GM12878 (cell line): ENCODE results near the gene BMAL1. TPM values are rescaled to one million over a fixed set of nuclear protein-coding genes. Genes with fewer than 3 reads are reported as not detected.
A peak's percentile ranks its signal among the peaks of the same experiment; 100 is the strongest.

Experiments used
- CTCF ChIP-seq, 3 experiments: IDR thresholded peaks in 2 of 3; conservative IDR thresholded peaks in 1 of 3; 2 replicates each; pipeline ENCODE4 v1.5.1; 2011; ENCODE audit warnings: low read depth in 3 of 3, low read length in 3 of 3, mild to moderate bottlenecking in 3 of 3, control low read depth in 2 of 3, moderate library complexity in 2 of 3, inconsistent platforms in 1 of 3, mixed read lengths in 1 of 3; ENCODE audit not compliant: control insufficient read depth in 2 of 3, insufficient read depth in 1 of 3; ENCODE audit errors: extremely low read depth in 1 of 3
- EP300 ChIP-seq, 2 experiments: fragments of 150-350 bp in 1 of 2; IDR thresholded peaks; 2 replicates each; pipeline ENCODE4 v1.6.1; 2011 to 2012; ENCODE audit warnings: low read depth in 2 of 2, low read length in 2 of 2, borderline replicate concordance in 1 of 2, improper control_type of control experiment in 1 of 2, inconsistent platforms in 1 of 2; ENCODE audit not compliant: control insufficient read depth in 1 of 2
- KLF5 ChIP-seq: fragments of 450-650 bp; IDR thresholded peaks from 2 replicates; pipeline ENCODE4 v1.6.1; 2014; ENCODE audit warnings: mild to moderate bottlenecking; ENCODE audit not compliant: partially characterized antibody
- MYC ChIP-seq: IDR thresholded peaks from 2 replicates; pipeline ENCODE4 v1.6.1; 2011; ENCODE audit warnings: mild to moderate bottlenecking, low read length, moderate library complexity, inconsistent platforms; ENCODE audit not compliant: insufficient read depth, insufficient replicate concordance, insufficient read length, severe bottlenecking
- NRF1 ChIP-seq: conservative IDR thresholded peaks from 2 replicates; pipeline ENCODE4 v1.6.1; 2011; ENCODE audit warnings: mild to moderate bottlenecking, low read depth, low read length, improper control_type of control experiment
- TARDBP ChIP-seq: IDR thresholded peaks from 2 replicates; pipeline ENCODE4 v1.6.1; 2016; ENCODE audit warnings: borderline replicate concordance
- TBL1XR1 ChIP-seq: IDR thresholded peaks from 2 replicates; pipeline ENCODE4 v1.6.1; 2012; ENCODE audit warnings: low read depth, low read length, improper control_type of control experiment
- polyA plus RNA-seq, 11 experiments: library from polyadenylated mRNA; depleted of rRNA in 4 of 11; unstranded in 6 of 11; stranded (reverse) in 5 of 11; fragments of >200 nt; fragmentation: Nextera tagmentation in 4 of 11; fragmentation: Illumina TruSeq in 1 of 11; extraction: Ambion mirVana in 4 of 11; extraction: Trizol in 1 of 11; gene quantifications; 1 replicate in 1 of 11; 2 replicates in 10 of 11; pipeline versions ENCODE4 v1.2.1 to v1.2.3, GENCODE V29; 2011 to 2016; ENCODE audit warnings: inconsistent platforms in 2 of 11, missing spikeins in 2 of 11, low read depth in 1 of 11
- total RNA-seq, 4 experiments: library from RNA; depleted of rRNA in 3 of 4; stranded (reverse); fragments of >200 nt in 3 of 4; fragmentation: Illumina TruSeq in 1 of 4; extraction: Trizol in 1 of 4; gene quantifications; 2 replicates each; pipeline versions ENCODE4 v1.2.1 to v1.2.3, GENCODE V29; 2013 to 2021
- TF ChIP-seq, protein P1 (sequence below): IDR thresholded peaks from 2 replicates; pipeline ENCODE4 v1.6.1; 2011; ENCODE audit warnings: borderline replicate concordance, low read depth, mild to moderate bottlenecking, moderate library complexity, low read length; ENCODE audit not compliant: insufficient read depth, poor library complexity, severe bottlenecking

BMAL1 gene
- total and polyA plus RNA-seq, 10 of the 15 experiments (the other 5 are each of a cell fraction or from before 2014, with no cell fraction given) = 3.5 to 40.6 (median 13.6) TPM

DNA sequence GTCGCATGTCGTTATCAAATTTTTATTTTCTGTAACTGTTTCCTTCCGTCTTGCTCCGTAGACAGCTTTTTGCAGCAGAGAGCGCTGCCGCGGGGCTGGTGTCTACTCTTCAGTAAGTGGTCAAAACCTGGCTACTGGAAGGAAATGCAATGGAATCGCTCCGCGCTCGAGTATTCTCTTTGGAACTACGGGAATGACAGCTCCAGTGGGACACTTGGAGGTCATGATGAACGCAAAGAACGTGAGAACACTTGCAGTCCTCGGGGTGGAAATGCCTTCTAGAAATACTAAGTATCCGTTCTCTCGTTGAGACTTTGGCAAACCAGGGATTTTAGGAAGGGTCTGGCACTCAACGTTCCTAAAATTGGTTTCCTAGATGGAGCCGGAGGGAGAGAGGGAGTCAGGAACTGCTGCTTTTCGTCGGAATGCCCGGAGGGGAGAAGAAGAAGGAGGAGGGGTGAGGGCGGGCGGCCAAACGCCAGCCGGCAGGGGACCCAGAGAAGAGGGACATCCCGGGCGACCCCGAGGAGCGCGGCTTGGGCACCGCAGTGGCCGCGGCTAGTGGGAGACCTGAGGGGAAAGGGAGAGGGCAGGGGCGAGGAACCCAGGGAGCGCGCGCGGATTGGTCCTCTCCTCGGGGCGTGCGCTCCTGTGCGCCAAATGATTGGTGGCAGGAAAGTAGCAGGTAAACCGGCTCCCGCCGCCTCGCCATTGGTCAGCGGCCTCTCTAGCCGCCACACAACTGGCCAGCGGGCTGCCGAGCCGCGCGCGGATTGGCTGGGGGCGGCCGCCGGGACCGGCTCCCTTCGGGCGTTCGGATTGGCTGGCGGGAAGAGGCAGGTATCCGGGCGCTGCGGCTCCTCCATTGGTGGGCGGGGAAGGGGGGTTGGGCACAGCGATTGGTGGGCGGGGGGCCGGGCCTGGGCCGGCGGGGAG is 490 bp upstream of the BMAL1 start (continued):
- no peak for TF ChIP-seq CTCF (IDR thresholded peaks at IDR 0.05 in 2 of 3, conservative IDR thresholded peaks at IDR 0.05 in 1 of 3; ENCODE audit: control insufficient read depth in 2 of 3, extremely low read depth in 1 of 3, insufficient read depth in 1 of 3, low read depth in 3 of 3, low read length in 3 of 3)
- TF ChIP-seq, protein P1, sequence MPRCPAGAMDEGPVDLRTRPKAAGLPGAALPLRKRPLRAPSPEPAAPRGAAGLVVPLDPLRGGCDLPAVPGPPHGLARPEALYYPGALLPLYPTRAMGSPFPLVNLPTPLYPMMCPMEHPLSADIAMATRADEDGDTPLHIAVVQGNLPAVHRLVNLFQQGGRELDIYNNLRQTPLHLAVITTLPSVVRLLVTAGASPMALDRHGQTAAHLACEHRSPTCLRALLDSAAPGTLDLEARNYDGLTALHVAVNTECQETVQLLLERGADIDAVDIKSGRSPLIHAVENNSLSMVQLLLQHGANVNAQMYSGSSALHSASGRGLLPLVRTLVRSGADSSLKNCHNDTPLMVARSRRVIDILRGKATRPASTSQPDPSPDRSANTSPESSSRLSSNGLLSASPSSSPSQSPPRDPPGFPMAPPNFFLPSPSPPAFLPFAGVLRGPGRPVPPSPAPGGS = no peak
- TF ChIP-seq TARDBP = peak; percentile 90; the same call in 1 of the 2 replicates
- TF ChIP-seq MYC = no peak
- no peak for TF ChIP-seq NRF1
- no peak for TF ChIP-seq EP300 (IDR thresholded peaks at IDR 0.05; ENCODE audit: borderline replicate concordance in 1 of 2, control insufficient read depth in 1 of 2, low read depth in 2 of 2, low read length in 2 of 2)
- no peak for TF ChIP-seq KLF5
- TF ChIP-seq TBL1XR1 = no peak
